Measurements from ENCODE around the gene DAND5. TPM values are rescaled to one million over a fixed set of nuclear protein-coding genes. Genes with fewer than 3 reads are reported as not detected.

The DAND5 gene
- total and polyA plus RNA-seq, 2 donors (not counting 1 experiment from before 2014, with no cell fraction given) = not detected

DNA sequence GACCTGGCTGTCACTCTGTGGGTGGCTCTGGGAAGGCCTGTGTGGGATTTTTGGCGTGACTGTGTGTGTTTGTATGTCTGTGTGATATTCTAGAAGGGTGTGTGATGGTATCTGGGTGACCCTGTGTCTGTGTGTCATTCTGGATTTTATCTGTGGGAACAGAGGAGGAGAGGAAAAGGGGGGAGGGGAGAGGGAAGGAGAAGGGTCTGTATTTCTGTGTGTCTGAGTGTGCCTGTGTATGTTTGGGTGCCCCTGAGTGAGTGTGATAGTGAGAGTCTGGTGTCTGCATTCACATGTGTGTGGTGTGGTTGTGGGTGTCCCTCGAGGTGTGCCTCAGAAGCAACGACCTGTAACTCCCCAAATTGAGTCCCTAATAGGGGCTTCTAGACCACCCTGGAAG lies 17.8 kb downstream of the DAND5 start:
- no peak overlapping the region for H3K4me3 ChIP-seq (ENCODE audit: control extremely low read depth in 1 of 5, extremely low read depth in 1 of 5, insufficient read depth in 1 of 5, low read depth in 2 of 5, low read length in 4 of 5)
- no peaks in the 10 kb centered on the region for H3K36me3 ChIP-seq (replicated peaks in 1 of 2; ENCODE audit: control extremely low read depth in 1 of 2, control insufficient read depth in 1 of 2, extremely low read depth in 1 of 2, insufficient read depth in 2 of 2, low read length in 1 of 2)
- no peaks in the 10 kb centered on the region for H4K20me1 ChIP-seq (ENCODE audit: control insufficient read depth, insufficient read depth, low read length, poor library complexity, severe bottlenecking)
- H3K4me1 Mint-ChIP-seq = peaks cover 10% of the 10 kb centered on the region
- no peak overlapping the region for H3K9ac ChIP-seq (ENCODE audit: low read length)
- H3K4me3 Mint-ChIP-seq = no peak overlapping the region
- no peak overlapping the region for H3K27ac ChIP-seq (ENCODE audit: low read length in 2 of 2)
- peaks cover 4% of the 10 kb centered on the region for H3K27me3 Mint-ChIP-seq
- no peak overlapping the region for H3K27ac Mint-ChIP-seq
- H3K9me3 Mint-ChIP-seq (ENCODE audit: insufficient read depth) = no peaks in the 10 kb centered on the region
- intact Hi-C loops (cut with micrococcal nuclease) = no loop called here
- no peak for TF ChIP-seq EZH2 (IDR thresholded peaks at IDR 0.05; ENCODE audit: borderline replicate concordance, insufficient read depth, low read depth, low read length, poor library complexity, severe bottlenecking)
- TF ChIP-seq CTCF (IDR thresholded peaks at IDR 0.05) = no peak
- ChIA-PET CTCF (no interaction called here), POLR2A (no interaction called here)
- ATAC-seq (ENCODE audit: low read depth) (no peak), DNase-seq (no peak)
- H3K27me3 ChIP-seq (replicated peaks in 1 of 4; ENCODE audit: control extremely low read depth in 1 of 4, control insufficient read depth in 3 of 4, insufficient read depth in 4 of 4, low read length in 3 of 4) = peaks cover 0 to 6% (median under 1%) of the 10 kb centered on the region in 4 experiments
- WGBS (ENCODE audit: insufficient coverage) = 90% methylated on average over 2 of the region's 3 CpGs
- H3K4me1 ChIP-seq (ENCODE audit: control insufficient read depth in 2 of 2, insufficient read depth in 2 of 2, low read length in 2 of 2) = peaks cover 26 to 32% of the 10 kb centered on the region in 2 donors
- H3K79me2 ChIP-seq (ENCODE audit: control insufficient read depth, insufficient read depth, low read length) = no peaks in the 10 kb centered on the region
- no peaks in the 10 kb centered on the region for H3K9me3 ChIP-seq (ENCODE audit: control extremely low read depth in 1 of 3, control insufficient read depth in 2 of 3, insufficient read depth in 1 of 3, low read length in 2 of 3)
- no peak overlapping the region for H3K4me2 ChIP-seq (replicated peaks; ENCODE audit: low read depth, low read length, poor library complexity, severe bottlenecking)
- H2AFZ ChIP-seq (ENCODE audit: insufficient read depth, low read depth, low read length, poor library complexity, severe bottlenecking) = no peak overlapping the region

DNA sequence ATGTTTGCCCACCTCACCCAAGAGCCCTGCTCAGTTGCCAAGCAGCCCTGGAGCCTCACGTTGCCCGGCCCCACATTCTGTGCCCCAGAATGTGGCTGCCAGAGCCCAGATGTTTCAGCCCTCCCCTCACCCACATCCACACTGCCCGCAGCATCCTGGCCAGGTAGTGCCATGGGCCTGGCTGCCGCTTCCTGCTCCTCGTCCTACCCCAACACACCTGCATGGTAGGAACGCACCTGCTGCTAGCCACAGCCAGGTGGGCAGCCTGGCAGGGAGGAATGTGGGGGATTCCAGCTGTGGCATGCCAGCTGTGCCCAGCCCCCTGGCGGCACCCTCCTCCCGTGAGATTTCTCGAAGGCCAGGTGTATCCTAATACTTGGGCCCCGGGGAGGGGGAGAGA lies 18.4 kb downstream of the DAND5 start:
- ATAC-seq (ENCODE audit: low read depth) (no peak), DNase-seq (no peak)
- H3K9me3 Mint-ChIP-seq (ENCODE audit: insufficient read depth) = no peaks in the 10 kb centered on the region
- CTCF ChIA-PET = no interaction called here
- Histone ChIP-seq H2AFZ (ENCODE audit: insufficient read depth, low read depth, low read length, poor library complexity, severe bottlenecking) (no peak overlapping the region), H3K27me3 (replicated peaks in 1 of 4; ENCODE audit: control extremely low read depth in 1 of 4, control insufficient read depth in 3 of 4, insufficient read depth in 4 of 4, low read length in 3 of 4) (peaks cover 0 to 6% (median 0%) of the 10 kb centered on the region in 4 experiments), H3K79me2 (ENCODE audit: control insufficient read depth, insufficient read depth, low read length) (no peaks in the 10 kb centered on the region), H3K9ac (ENCODE audit: low read length) (no peak overlapping the region), H3K9me3 (ENCODE audit: control extremely low read depth in 1 of 3, control insufficient read depth in 2 of 3, insufficient read depth in 1 of 3, low read length in 2 of 3) (no peaks in the 10 kb centered on the region), H3K36me3 (replicated peaks in 1 of 2; ENCODE audit: control extremely low read depth in 1 of 2, control insufficient read depth in 1 of 2, extremely low read depth in 1 of 2, insufficient read depth in 2 of 2, low read length in 1 of 2) (no peaks in the 10 kb centered on the region), H3K4me1 (ENCODE audit: control insufficient read depth in 2 of 2, insufficient read depth in 2 of 2, low read length in 2 of 2) (peaks cover 24 to 29% of the 10 kb centered on the region in 2 donors), H3K27ac (ENCODE audit: low read length in 2 of 2) (no peak overlapping the region), H3K4me3 (ENCODE audit: control extremely low read depth in 1 of 5, extremely low read depth in 1 of 5, insufficient read depth in 1 of 5, low read depth in 2 of 5, low read length in 4 of 5) (no peak overlapping the region), H4K20me1 (ENCODE audit: control insufficient read depth, insufficient read depth, low read length, poor library complexity, severe bottlenecking) (no peaks in the 10 kb centered on the region), H3K4me2 (replicated peaks; ENCODE audit: low read depth, low read length, poor library complexity, severe bottlenecking) (no peak overlapping the region)
- POLR2A ChIA-PET = no interaction called here
- 30% methylated on average over 9 of the region's 10 CpGs for WGBS (ENCODE audit: insufficient coverage)
- peaks cover 10% of the 10 kb centered on the region for H3K4me1 Mint-ChIP-seq
- peaks cover 4% of the 10 kb centered on the region for H3K27me3 Mint-ChIP-seq
- intact Hi-C loops (cut with micrococcal nuclease) = no loop called here
- no peak overlapping the region for H3K4me3 Mint-ChIP-seq
- TF ChIP-seq EZH2 (IDR thresholded peaks at IDR 0.05; ENCODE audit: borderline replicate concordance, insufficient read depth, low read depth, low read length, poor library complexity, severe bottlenecking) (no peak), CTCF (IDR thresholded peaks at IDR 0.05) (no peak)
- H3K27ac Mint-ChIP-seq = no peak overlapping the region

All from B cell (primary cell).